Eye (tissue), 1 donor: Measurements from ENCODE around the gene GINM1.
A peak's percentile ranks its signal among the peaks of the same experiment; 100 is the strongest.

ENCODE experiments used
- DNase-seq: peaks from one replicate; pipeline ENCODE4 v3.0.0-alpha.2; 2015

Gene GINM1, protein sequence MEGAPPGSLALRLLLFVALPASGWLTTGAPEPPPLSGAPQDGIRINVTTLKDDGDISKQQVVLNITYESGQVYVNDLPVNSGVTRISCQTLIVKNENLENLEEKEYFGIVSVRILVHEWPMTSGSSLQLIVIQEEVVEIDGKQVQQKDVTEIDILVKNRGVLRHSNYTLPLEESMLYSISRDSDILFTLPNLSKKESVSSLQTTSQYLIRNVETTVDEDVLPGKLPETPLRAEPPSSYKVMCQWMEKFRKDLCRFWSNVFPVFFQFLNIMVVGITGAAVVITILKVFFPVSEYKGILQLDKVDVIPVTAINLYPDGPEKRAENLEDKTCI

DNA sequence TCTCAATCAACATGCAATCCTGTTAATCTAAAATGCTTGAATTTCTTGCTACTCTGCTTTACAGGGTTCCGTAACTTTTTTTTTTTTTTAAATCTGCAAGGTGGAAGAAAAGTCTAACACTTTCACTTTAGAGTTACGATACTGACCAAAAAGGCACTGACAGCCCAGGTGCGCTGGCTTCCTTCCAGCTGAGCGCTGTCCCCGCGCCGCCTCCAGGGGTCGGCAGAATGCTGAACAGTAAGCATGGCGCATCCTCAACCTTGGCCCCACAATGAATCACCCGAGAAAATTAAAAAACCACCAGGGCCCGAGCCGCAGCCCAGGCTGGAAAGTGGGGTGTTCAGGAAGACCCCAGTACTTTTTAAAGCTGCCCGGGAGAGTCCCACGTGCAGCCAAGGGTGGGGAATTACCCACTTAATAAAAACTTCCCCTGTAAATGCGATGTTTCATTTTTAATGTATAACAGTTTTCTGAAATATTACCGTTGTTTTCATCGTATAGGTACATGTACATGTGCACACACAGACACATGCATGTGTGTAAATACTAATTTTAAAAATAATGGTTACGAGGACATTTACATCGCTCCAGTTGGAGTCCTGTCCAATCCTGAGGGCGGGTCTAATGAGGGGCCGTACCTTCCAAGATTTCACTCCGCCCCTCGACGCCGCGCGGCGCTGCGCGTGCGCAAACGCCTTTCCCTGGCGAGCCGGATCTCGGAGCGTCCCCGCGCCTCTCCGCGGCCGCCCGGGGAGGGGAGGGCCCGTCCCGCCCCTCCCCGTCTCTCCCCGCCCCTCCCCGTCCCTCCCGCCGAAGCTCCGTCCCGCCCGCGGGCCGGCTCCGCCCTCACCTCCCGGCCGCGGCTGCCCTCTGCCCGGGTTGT is at the start of gene GINM1:
Gene GINM1, plus strand, starts transcription at position 849 of the 883 bp plus-strand sequence. CDS start 40 bp downstream, outside the sequence.
- peak; percentile 98 for DNase-seq

DNA sequence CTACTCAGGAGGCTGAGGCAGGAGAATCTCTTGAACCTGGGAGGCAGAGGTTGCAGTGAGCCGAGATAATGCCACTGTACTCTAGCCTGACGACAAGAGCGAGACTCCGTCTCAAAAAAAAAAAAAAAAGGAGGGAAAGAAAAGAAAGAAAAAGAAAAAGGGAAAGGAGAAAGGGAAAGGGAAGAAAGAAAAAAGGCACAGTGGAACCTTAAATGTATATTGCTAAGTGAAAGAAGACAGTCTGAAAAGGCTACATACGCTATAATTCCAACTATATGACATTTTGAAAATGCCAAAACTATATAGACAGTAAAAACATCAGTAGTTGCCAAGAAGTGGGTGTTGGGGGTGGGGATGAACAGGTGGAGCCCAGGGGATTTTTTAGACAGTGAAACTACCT is 36.5 kb upstream of the GINM1 start:
- no peak for DNase-seq

DNA sequence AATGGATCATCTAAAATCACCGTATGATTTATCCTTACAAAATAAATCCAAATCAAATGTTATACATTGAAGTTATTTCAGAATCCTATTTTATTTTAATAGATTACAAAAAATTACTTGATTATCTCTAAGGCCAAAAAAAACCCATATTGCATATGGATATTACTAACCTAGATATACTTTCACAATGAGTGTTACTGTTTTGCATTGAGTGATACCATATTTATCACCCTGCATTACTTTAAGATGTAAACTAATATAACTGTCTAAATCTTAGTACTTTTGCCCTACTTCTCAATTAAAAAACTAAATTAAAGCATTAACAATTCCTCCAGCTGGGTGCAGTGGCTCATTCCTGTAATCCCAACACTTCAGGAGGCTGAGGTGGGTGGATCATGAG is 31.4 kb upstream of the GINM1 start:
- DNase-seq: no peak

DNA sequence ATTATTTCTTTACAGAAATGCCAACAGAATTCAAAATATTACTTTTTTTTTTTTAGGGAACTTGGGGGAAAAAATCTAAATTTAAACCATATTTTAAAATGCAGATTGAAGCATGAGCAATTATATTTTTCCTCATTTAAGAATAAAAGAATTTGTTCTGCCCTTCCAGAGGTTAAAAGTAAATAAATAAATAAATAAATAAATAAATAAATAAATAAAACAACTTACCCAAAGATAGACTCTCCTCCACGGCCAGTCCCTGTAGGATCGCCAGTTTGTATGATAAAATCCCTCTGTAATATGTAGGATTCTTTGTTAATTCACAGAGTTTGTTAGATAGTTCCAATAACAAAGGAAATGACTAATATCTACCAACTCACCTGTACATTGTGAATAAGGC is 25.0 kb upstream of the GINM1 start:
- DNase-seq: no peak

DNA sequence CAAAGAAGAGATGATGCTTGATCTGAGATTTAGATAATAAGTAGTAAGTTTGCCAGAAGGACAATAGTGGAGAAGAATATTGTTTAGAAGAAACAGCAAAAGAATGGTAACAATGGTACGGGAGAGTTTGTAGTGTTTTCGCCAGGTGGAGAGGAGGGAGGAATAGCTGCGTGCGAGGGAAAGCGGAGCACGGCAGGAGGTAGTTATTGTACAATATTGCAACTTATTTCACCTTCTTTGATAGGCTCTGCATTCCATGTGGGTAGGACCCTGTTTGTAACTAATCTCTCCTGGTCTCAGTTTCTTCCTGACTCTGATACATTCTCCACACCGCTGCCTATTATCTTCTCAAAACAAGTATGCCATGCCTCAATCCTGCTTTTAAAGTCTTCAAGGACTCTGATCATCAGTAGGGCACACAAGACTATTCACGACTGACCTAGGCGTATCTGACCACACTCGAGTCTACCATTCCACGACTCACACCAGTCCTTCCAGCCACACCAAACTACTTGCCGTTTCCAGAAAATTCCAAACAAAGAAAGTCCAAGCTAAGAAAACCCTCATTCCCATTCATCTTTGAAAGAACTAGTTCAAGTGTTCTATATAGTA is 21.4 kb upstream of the GINM1 start:
- DNase-seq: no peak

DNA sequence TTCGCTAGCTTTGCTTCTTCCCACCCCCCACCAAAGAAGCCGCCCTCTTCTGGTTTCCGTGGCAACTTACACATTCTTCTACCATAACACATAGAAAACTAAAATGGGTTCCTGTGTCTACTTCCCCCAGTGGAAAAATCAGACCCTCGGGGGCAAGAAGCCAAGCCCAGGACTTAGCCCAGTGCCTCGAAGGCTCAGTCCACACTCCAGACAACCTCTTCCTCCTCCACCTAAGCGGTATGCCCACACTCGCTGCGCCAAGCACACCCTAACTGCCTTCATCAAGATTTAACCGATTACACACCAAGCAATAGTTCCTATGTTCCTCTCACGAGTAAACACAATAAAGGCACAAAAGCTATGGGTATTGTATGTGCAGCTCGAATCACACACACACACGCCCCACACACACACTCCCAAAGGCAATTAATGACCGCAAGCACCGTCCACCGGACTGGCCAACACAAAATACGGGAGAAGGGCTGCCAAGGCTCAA is 20.9 kb upstream of the GINM1 start:
- DNase-seq: peak; percentile 80

DNA sequence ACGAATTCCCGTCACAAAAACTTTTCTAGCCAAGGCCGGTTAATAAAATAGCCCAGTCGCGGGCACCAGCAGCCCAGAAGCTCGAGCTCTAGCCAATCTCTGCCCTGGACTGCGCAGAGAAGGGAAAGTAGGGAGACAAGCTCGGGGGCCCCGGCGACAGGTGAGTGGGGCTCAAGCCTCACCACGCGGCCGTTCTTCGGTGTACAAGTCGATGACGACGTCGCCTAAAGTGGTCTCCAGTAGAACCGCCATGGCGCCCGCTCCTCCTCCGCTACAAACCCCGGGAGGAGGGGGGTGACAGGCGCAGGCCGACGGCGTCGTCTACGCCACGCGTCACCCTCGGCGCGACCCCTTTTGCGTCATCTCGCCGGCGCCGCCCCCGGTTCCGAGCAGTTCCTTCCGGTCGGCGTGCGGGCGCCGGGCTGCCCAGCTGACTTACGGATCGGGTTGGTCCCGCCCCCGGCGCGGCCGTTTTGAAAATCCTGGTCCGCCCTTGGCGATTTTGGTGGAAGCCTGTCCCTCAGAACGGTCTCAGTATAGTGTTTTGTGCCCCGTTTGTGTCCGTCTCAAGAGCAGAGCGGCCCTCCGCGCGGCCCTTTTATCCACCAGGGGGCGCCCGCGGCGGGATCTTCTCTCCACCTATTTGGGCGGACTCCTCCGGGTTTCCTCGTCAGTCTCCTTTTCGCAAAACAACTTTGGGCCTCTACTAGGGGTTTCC is 20.3 kb upstream of the GINM1 start, which contains the start of gene PPIL4:
Gene PPIL4, minus strand, starts transcription at position 290 of the 718 bp plus-strand sequence. Its CDS starts 38 bp downstream, at position 252.
- DNase-seq: peak; percentile 98

DNA sequence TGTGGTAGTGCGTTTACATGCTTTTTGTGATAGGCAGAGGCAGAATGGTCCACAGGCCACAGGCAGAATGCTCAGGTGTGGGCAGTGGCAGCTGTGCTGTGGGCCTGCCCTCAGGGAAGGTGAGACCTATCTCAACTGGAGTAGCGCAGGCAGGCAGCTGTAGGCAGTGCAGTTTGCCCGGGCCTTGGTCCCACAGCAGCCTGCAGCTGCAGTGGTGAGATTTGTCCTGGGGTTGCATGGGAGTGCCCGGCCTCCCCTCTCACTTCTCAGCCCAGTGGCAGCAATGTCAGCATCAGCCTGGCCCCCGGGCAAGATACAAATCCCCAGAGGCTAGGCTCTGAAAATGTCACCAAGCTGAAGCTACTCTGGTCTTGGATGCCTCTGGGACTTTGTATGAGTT is 14.3 kb upstream of the GINM1 start:
- DNase-seq: no peak

DNA sequence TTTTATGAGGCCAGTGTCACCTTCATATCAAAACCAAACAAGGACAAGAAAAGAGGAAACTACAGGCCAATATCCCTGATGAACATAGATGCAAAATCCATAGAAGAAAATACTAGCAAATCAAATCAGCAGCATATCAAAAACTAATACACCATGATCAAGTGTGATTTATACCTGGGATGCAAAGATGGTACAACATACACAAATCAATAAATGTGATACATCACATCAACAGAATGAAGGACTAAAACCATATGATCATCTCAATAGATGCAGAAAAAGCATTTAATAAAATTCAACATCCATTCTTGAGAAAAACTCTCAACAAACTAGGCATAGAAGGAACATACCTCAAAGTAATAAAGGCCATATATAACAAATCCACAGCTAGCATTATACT is 8.1 kb upstream of the GINM1 start:
- DNase-seq: no peak

DNA sequence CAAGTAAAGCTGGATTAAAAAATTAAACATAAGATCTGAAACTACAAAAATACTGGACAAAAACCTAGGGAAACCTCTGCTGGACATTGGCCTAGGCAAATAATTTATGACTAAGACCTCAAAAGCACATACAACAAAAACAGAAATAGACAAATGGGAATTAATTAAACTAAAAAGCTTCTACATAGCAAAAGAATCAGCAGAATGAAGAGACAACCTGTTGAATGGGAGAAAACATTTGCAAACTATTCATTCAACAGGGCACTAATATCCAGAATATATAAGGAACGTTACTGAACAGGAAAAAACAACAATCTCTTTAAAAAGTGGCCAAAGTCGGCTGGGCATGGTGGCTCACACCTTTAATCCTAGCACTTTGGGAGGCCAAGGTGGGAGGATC is 6.8 kb upstream of the GINM1 start:
- DNase-seq: no peak

DNA sequence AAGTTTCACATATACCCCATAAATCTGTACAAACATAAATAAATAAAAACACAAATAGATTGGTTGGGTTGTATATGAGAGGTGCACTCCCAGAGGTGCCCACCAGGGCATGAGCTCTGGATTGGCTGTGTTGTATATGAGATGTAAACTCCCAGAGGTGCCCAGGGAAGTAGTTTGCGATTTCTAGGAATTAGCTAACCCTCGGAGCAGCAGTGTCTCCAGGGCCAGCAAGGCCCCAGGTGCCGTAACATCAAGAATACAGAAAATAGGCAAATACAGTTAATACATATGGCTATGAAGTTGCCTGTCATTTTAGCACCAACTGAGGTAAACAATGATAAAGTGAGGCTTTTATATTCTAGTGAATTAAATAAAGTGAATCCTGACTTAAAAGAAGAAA is 5.4 kb upstream of the GINM1 start:
- no peak for DNase-seq

DNA sequence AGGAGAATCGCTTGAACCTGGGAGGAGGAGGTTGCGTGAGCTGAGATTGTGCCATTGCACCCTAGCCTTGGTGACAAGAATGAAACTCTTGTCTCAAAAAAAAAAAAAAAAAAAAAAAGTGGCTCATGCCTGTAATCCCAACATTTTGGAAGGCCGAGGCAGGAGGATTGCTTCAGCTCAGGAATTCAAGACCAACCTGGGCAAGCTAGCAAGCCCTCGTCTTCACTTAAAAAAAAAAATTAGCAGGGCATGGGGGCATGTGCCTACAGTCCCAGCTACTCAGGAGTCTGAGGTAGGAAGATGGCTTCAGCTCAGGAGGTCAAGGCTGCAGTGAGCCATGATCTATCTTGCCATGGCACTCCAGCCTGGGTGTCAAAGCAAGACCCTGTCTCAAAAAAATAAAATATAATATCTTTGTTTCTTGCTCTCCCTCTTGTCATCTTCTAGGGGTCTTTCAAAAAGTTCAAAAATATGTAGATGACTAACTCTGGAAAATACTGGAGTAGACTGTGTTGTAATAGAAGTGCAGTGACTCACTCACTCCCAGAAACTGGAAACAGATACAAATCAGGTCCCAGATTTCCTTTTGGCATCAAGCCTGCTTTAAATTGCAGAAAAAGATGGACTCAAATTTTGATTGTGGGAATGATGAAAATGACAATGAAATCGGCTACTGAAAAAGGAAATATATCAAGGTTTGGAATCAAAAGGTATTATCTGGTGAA is 2.8 kb upstream of the GINM1 start:
- no peak for DNase-seq

DNA sequence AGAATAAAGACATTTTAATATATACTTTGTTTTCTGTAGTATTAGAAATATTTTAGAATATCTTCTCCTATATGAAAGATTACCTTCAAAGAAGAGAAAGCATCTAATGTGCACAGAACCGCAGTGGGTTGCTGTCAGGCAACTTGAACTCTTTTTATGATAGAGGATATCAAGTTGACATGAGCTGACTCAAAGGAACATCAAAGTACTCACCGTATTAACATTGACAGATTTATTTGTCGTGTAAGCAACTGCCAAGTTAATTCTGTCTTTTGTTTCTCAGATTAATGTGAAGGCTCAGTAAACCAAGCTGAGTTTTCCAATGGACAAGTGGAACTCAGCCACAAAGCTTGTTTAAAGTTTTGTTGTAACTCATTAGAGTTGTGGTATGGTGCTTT is 2.2 kb upstream of the GINM1 start:
- no peak for DNase-seq

DNA sequence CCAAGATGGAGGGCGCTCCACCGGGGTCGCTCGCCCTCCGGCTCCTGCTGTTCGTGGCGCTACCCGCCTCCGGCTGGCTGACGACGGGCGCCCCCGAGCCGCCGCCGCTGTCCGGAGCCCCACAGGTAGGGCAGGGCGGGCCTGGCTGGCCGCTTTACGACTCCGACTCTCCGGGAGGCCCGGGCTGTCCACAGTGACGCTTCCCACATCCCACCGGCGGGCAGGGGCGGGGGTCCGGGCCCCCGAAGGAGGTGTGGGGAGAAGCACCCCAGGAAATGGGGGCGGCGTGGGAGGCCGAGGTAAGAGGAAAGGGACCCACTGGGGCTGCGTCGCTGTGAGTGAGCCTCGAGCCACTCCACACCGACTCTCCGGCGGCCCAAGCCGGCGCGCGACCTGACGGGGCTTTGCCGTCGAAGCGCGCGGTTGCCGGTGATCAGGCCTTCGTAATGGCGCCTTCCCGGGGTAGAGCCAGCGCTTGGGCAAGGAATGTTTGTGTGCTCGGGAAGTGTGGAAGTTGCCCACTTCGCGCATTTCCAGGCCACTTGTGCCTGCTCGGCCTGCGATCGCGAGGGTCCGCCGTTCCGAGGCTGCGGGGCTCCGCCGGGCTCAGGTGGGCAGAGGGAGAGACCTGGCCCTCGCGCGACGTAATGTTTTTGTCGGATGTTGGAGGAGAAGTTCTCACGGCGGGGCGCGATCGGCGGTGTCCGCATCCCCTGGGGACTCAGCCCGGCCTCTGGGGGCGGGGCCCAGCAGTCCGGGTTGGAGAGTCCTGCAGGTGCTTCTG is 427 bp downstream of the GINM1 start:
- DNase-seq: peak; percentile 88

DNA sequence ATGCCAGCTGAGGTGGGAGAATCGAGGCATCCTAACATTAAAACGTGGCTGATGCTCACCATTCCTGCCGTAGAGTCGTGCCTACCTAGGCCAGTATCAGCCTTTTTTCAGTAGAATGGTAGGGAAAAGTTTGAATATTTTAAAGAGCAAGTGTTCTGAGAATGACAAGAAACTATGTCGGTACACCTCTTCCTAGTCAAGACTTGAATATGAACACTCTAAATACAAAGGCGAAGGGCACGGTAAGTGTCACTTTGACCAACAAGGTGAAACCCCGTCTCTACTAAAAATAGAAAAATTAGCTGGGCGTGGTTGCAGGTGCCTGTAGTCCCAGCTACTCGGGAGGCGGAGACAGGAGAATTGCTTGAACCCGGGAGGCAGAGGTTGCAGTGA is 1.0 kb downstream of the GINM1 start:
- DNase-seq: no peak

DNA sequence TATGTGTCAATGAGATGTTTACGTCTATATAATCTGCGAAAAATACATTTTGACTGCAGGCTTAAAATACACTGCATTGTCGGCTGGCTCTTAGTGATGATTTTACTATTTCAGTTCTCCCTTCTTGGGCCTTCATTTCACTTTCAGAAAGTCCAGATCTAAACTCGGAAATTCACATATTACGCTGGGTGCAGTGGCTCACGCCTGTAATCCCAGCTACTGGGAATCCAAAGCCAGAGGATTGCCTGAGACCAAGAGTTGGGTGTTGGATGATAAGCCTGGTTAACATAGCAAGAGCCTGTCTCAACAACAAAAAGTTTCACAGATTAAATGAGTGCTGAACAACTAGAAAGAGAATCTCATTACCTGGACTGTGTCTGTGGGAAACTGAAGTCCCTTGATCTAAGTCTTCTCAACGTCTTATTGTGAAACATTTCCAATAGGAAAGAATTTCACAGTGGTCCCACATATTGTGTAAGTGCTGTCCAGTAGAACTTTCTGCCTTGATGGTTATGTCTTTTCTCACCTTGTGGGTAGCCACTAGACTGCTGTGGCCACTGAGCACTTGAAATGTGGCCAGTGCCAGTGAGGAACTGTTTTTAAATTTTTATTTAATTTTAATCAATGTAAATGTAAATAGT is 1.9 kb downstream of the GINM1 start:
- DNase-seq: no peak

DNA sequence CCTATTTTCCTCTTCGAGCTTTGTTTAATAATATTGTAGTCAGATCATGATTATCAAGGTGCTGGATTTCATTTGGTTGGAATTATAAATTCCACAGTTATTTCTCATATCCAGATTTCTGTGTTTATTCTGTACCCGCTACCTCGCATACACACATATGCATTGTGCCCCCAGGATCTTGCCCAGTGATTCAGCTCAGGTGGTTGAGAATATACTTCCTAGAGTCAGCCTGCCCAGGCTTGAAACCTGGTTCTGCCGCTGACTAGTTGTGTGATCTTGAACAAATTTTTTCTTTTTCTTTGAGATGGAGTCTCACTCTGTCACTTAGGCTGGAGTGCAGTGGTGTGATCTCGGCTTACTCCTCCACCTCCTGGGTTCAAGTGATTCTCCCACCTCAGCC is 14.7 kb downstream of the GINM1 start:
- DNase-seq: no peak

DNA sequence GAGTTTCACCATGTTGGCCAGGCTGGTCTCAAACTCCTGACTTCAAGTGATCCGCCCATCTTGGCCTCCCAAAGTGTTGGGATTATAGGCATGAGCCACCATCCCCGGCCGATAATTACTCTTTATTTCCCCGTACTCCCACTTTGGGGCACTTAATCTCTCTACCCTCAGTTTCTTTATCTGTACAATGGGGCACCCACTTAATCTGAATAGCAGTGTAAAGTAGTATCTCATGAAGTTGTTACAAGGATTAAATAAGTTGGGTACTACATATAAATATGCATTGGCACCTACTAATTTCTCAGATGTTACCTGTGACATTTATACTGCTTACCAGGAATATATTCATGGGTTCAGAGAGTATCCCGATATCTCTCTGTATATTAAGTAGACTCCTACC is 15.2 kb downstream of the GINM1 start:
- DNase-seq: no peak

DNA sequence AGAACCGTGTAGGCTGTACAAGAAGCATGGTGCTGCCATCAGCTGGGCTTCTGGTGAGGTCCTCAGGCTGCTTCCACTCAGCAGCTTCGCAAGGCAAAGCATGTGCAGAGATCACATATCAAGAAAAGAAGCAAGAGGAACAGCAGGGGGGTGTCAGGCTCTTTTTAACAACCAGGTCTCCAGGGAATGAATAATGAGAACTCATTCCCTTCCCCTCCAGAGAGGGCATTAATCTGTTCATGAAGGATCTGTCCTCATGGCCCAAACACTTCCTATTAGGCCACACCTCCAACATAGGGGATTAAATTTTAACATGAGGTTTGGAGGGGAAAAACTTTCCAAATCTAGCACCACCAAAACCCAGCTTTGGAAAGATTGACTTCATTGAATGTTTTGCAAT is 20.0 kb downstream of the GINM1 start:
- no peak for DNase-seq

DNA sequence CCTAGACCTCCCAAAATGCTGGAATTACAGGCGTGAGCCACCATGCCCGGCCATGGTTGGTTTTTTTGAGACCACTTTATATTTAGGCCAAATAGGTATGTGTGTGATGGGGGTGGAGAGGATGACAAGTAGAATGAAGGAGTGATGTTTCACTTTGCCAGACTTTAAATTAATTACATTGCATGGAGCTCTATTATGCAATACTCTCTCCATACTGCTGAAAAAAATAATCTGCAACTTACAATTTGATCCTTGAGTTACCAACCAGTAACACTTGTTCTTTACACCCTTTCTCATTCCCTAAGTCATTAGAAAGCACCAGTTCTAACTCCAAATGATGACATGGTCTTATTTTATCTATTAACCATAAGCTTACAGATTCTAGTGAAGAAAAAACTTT is 26.8 kb downstream of the GINM1 start:
- no peak for DNase-seq

DNA sequence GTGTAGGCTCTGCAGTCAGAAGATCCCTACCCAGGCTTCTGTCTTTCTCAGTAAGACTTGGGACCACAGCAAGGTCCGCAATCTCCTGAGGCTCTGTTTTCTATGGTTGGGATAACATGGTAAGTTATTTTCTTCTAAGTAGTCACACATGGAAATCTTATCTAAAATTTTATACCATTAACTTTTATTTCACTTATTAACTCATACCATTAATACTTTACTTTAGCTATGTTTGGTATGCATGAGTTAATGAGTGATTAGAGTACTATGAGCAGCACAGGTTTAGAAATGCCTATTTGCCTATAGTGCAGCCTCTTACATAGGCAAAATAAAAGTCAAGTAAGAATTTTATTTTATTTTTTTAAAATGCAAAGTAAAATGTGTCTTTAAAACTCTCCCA is 27.2 kb downstream of the GINM1 start:
- no peak for DNase-seq
